Body of pancreas (tissue), 4 donors: ENCODE data around the gene SRPK2. TPM values are rescaled to one million over a fixed set of nuclear protein-coding genes. Genes with fewer than 3 reads are reported as not detected.

Source experiments
- ATAC-seq: fragments of 150-250 bp; one replicate; pipeline ENCODE4 v1.9.1; 2016
- DNase-seq, 4 donors: peaks; one replicate each; pipeline ENCODE4 v3.0.0-alpha.2; 2019
- H3K27ac ChIP-seq, 4 donors: fragments of 200-600 bp; sonication (generic); 1 replicate in 3 of 4; 2 replicates in 1 of 4; pipeline versions ENCODE4 v1.5.1 to v1.6.1; 2016 to 2019; ENCODE audit warnings: mild to moderate bottlenecking in 1 of 4, mixed read lengths in 1 of 4, moderate library complexity in 1 of 4
- H3K27me3 ChIP-seq, 2 donors: fragments of 200-600 bp; sonication (generic); one replicate each; pipeline ENCODE4 v1.6.0; 2016; ENCODE audit warnings: mild to moderate bottlenecking in 1 of 2
- H3K36me3 ChIP-seq, 2 donors: fragments of 200-600 bp; sonication (generic); replicated peaks in 1 of 2; 2 replicates each; pipeline ENCODE4 v1.5.1; 2016; ENCODE audit warnings: low read depth in 2 of 2; ENCODE audit not compliant: insufficient read depth in 1 of 2
- H3K4me1 ChIP-seq: fragments of 200-600 bp; sonication (generic); one replicate; pipeline ENCODE4 v1.6.0; 2016
- H3K4me3 ChIP-seq, 2 donors: fragments of 200-600 bp; sonication (generic); 1 replicate in 1 of 2; 2 replicates in 1 of 2; pipeline ENCODE4 v1.5.1; 2016 to 2019
- H3K9me3 ChIP-seq, 3 donors: fragments of 200-600 bp; sonication (generic); 1 replicate in 2 of 3; 2 replicates in 1 of 3; pipeline ENCODE4 v1.5.1; 2016
- POLR2A ChIP-seq, 3 donors: fragments of 450-650 bp; IDR thresholded peaks; one replicate each; pipeline ENCODE4 v1.6.1; 2016; ENCODE audit warnings: antibody characterized with exemption in 3 of 3, mild to moderate bottlenecking in 2 of 3
- WGBS, 2 donors: methylation state at CpG; one replicate each; pipeline ENCODE4 v1.1.5; 2017; 5-methylcytosine and 5-hydroxymethylcytosine counted together
- intact Hi-C: fragments of 100-400 bp; cut with DNase I; formaldehyde crosslinking; loops from one replicate; pipeline ENCODE4 v1.15.1; 2023
- total RNA-seq, 2 donors: library from RNA; depleted of rRNA; stranded (reverse); fragments of >200 nt; gene quantifications; one replicate each; pipeline ENCODE4 v1.1.0, GENCODE V29; 2016
- TF ChIP-seq, protein P1 (sequence below), 7 experiments: fragments of 450-650 bp in 4 of 7; fragments of 200-600 bp in 3 of 7; sonication (generic) in 3 of 7; IDR thresholded peaks; one replicate each; pipeline ENCODE4 v1.5.1; 2016 to 2019; ENCODE audit warnings: antibody characterized with exemption in 7 of 7

The SRPK2 gene
- total RNA-seq, 2 donors from 2014 or later: 23.4 to 31.1 TPM

DNA sequence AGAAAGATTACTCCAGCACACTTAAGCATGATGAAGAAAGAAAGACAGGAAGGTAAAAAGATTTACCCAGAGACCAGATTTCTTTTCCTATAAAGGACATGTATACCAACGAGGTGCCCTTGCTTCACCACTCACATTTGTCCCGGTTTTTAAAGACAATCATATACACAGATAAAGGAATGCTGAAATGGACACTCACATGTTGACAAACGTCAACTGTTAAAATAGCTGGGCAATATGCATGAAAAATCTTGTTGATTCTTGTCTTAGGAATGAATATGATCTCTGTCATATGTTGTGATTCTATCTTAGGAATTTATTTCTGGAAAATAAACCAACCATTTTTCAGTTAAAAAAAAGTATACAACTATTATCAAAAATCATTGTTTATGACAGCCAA is 158.2 kb downstream of the SRPK2 start:
- no peaks in the 10 kb centered on the region for H3K27me3 ChIP-seq
- H3K9me3 ChIP-seq: no peaks in the 10 kb centered on the region
- H3K4me3 ChIP-seq: no peak overlapping the region
- no peaks in the 10 kb centered on the region for H3K36me3 ChIP-seq
- TF ChIP-seq, protein P1, sequence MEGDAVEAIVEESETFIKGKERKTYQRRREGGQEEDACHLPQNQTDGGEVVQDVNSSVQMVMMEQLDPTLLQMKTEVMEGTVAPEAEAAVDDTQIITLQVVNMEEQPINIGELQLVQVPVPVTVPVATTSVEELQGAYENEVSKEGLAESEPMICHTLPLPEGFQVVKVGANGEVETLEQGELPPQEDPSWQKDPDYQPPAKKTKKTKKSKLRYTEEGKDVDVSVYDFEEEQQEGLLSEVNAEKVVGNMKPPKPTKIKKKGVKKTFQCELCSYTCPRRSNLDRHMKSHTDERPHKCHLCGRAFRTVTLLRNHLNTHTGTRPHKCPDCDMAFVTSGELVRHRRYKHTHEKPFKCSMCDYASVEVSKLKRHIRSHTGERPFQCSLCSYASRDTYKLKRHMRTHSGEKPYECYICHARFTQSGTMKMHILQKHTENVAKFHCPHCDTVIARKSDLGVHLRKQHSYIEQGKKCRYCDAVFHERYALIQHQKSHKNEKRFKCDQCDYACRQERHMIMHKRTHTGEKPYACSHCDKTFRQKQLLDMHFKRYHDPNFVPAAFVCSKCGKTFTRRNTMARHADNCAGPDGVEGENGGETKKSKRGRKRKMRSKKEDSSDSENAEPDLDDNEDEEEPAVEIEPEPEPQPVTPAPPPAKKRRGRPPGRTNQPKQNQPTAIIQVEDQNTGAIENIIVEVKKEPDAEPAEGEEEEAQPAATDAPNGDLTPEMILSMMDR (IDR thresholded peaks at IDR 0.05): no peak
- no peak for TF ChIP-seq POLR2A (IDR thresholded peaks at IDR 0.05)
- intact Hi-C loops: no loop called here
- H3K27ac ChIP-seq: no peak overlapping the region
- no peak for ATAC-seq
- WGBS, 2 donors: 51 to 58% methylated on average over 3 of the region's 3 CpGs
- no peaks in the 10 kb centered on the region for H3K4me1 ChIP-seq
- DNase-seq: no peak

DNA sequence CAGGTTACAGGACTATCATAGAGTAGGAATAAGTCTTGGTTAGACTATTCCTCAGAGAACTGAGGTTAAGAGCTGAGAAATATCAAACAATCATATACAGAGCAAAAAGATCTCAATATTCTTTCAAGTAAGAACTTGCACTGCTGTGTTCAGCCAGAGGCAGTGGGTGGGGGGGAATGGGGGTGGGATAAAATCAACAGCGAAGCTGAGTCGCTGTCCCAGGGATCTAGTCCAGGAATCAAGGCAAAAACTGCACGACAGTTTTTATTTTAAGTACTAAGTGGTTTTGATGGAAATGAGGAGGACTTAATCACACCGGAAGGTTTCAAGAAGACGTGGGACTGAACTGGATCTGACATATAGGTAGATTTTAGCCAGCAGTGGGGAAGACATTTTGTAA is 159.1 kb downstream of the SRPK2 start:
- WGBS, 2 donors: 90 to 93% methylated on average over 5 of the region's 5 CpGs
- TF ChIP-seq, protein P1 (IDR thresholded peaks at IDR 0.05): no peak
- no peak for TF ChIP-seq POLR2A (IDR thresholded peaks at IDR 0.05)
- Histone ChIP-seq H3K4me1 (no peaks in the 10 kb centered on the region), H3K9me3 (no peaks in the 10 kb centered on the region), H3K36me3 (no peaks in the 10 kb centered on the region), H3K27ac (no peak overlapping the region), H3K4me3 (no peak overlapping the region), H3K27me3 (no peaks in the 10 kb centered on the region)
- no peak for ATAC-seq
- intact Hi-C loops: no loop called here
- DNase-seq: no peak

DNA sequence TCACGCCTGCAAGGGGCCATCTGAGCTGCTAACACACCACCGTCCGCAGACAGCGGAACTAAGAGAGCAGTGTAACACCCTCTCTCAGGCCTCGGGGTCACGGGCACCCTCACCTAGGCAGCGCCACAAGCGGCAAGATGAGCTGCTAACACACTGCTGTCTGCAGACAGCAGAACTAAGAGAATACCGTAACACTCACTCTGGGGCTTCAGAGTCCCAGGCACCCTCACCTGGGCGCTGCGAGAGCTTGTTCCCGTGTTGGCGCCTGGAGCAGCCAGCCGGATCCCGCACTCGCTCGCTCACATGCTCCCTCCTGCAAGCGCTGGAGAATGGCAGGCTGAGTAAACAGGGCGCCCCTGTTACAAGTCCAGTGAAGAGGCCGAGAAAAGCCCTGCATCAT is 160.2 kb downstream of the SRPK2 start:
- 90 to 96% methylated on average over 11 to 20 of the region's 20 CpGs for WGBS, 2 donors
- ATAC-seq (no peak), DNase-seq (no peak)
- H3K4me1 ChIP-seq: no peaks in the 10 kb centered on the region
- H3K27me3 ChIP-seq: no peaks in the 10 kb centered on the region
- TF ChIP-seq, protein P1 (IDR thresholded peaks at IDR 0.05): no peak
- H3K36me3 ChIP-seq: no peaks in the 10 kb centered on the region
- H3K4me3 ChIP-seq: no peak overlapping the region
- intact Hi-C loops: no loop called here
- no peaks in the 10 kb centered on the region for H3K9me3 ChIP-seq
- no peak overlapping the region for H3K27ac ChIP-seq

DNA sequence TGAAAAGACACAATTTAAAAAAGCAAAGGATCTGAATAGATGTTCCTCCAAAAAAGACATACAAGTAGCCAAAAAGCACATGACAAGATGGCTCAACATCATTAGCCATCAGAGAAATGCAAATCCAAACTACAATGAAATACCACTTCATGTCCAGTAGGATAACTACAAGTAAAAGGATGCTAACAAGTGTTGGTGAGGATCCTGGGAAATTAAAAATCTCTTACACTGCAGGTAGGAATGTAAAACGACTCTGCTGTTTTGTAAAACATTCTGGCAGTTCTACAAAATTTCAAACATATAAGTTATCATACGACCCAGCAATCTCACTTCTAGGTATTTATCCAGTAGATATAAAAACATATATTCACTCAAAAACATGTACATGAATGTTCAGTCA is 161.3 kb downstream of the SRPK2 start:
- TF ChIP-seq POLR2A (IDR thresholded peaks at IDR 0.05): no peak
- TF ChIP-seq, protein P1 (IDR thresholded peaks at IDR 0.05): no peak
- Histone ChIP-seq H3K27ac (no peak overlapping the region), H3K4me1 (no peaks in the 10 kb centered on the region), H3K27me3 (no peaks in the 10 kb centered on the region), H3K4me3 (no peak overlapping the region), H3K9me3 (no peaks in the 10 kb centered on the region), H3K36me3 (no peaks in the 10 kb centered on the region)
- intact Hi-C loops: no loop called here
- no peak for ATAC-seq
- DNase-seq: no peak
- 83 to 85% methylated on average over 2 of the region's 2 CpGs for WGBS, 2 donors

DNA sequence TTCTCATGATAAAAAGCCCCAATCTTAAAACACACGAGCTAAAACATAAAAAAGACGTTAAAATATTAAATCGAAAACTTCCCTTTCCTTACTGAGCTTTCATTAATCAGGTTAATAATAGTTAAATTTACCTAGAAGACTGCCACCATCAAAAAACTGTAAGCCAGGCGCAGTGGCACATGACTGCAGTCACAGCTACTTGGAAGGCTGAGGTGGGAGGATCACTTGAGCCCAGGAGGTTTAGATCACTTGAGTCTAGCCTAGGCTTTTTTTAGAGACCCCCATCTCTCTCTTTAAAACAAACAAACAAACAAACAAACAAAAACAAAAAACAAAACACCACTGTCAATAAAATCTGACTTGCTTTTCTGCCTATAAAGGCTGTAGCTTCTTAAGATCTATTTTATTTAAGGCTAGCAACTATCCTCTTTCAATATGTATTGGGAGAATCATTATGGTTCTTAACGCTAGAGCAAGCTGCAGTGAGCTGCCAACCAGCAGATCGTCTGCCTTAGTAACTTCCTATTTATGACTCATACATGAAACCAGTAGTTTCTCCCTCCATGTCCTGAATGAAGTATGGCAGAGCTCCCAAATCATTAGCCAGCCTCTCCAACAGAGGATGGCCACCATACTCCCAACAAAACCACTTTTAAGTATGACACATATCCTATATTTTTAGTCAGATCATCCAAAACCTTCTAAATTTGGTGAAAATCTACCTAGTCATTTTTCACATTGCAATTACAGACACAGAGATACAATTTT is 163.7 kb downstream of the SRPK2 start:
- Histone ChIP-seq H3K4me1 (no peaks in the 10 kb centered on the region), H3K9me3 (no peaks in the 10 kb centered on the region), H3K27me3 (no peaks in the 10 kb centered on the region), H3K4me3 (no peak overlapping the region), H3K36me3 (no peaks in the 10 kb centered on the region), H3K27ac (no peak overlapping the region)
- intact Hi-C loops: no loop called here
- TF ChIP-seq POLR2A (IDR thresholded peaks at IDR 0.05): no peak
- TF ChIP-seq, protein P1 (IDR thresholded peaks at IDR 0.05): no peak
- peak in 3 of 4 donors; percentile 33 to 50 (median 46) for DNase-seq
- 51 to 56% methylated on average over 6 of the region's 6 CpGs for WGBS, 2 donors
- peak; percentile 81 for ATAC-seq
